Uterus (tissue), 4 donors: ENCODE results near the gene UBR4. TPM values are rescaled to one million over a fixed set of nuclear protein-coding genes. Genes with fewer than 3 reads are reported as not detected.

Experiments used
- DNase-seq, 2 donors: peaks; one replicate each; pipeline ENCODE4 v3.0.0-alpha.2; 2019 to 2020
- H3K27ac ChIP-seq, 2 donors: fragments of 200-600 bp; sonication (generic); 1 replicate in 1 of 2; 2 replicates in 1 of 2; pipeline ENCODE4 v1.5.1; 2016 to 2018
- H3K27me3 ChIP-seq, 2 donors: fragments of 200-600 bp; sonication (generic); one replicate each; pipeline ENCODE4 v1.5.1; 2018 to 2019; ENCODE audit warnings: control low read depth in 1 of 2
- H3K36me3 ChIP-seq, 2 donors: fragments of 200-600 bp; sonication (generic); one replicate each; pipeline ENCODE4 v1.5.1; 2019; ENCODE audit warnings: control low read depth in 1 of 2
- H3K4me1 ChIP-seq, 2 donors: fragments of 200-600 bp; sonication (generic); one replicate each; pipeline ENCODE4 v1.5.1; 2018 to 2019; ENCODE audit warnings: control low read depth in 1 of 2
- H3K4me3 ChIP-seq, 2 donors: fragments of 200-600 bp; sonication (generic); 1 replicate in 1 of 2; 2 replicates in 1 of 2; pipeline ENCODE4 v1.5.1; 2018 to 2019; ENCODE audit warnings: mild to moderate bottlenecking in 1 of 2
- H3K9me3 ChIP-seq, 2 donors: fragments of 200-600 bp; sonication (generic); one replicate each; pipeline ENCODE4 v1.5.1; 2019; ENCODE audit warnings: control low read depth in 1 of 2
- POLR2A ChIP-seq, 2 donors: fragments of 450-650 bp; IDR thresholded peaks; one replicate each; pipeline ENCODE4 v1.6.1; 2016; ENCODE audit warnings: antibody characterized with exemption in 2 of 2, mild to moderate bottlenecking in 1 of 2, moderate library complexity in 1 of 2
- intact Hi-C: fragments of 100-400 bp; cut with DNase I; formaldehyde crosslinking; loops from one replicate; pipeline ENCODE4 v1.15.1; 2023; ENCODE audit warnings: low total_unique reads
- total RNA-seq, 4 donors: library from RNA; depleted of rRNA in 3 of 4; stranded (reverse); fragments of >200 nt in 3 of 4; gene quantifications; one replicate each; pipeline versions ENCODE4 v1.1.0 to v1.2.4, GENCODE V29; 2014 to 2023
- TF ChIP-seq, protein P1 (sequence below), 4 experiments: fragments of 200-600 bp in 2 of 4; fragments of 450-650 bp in 2 of 4; sonication (generic) in 2 of 4; IDR thresholded peaks; one replicate each; pipeline ENCODE4 v1.5.1; 2016 to 2019; ENCODE audit warnings: antibody characterized with exemption in 4 of 4, mild to moderate bottlenecking in 2 of 4, moderate library complexity in 1 of 4
- donor health status: DM: yes; HTN: yes; CAD: no.

UBR4 gene
- total RNA-seq, 4 donors from 2014 or later: 50.0 to 161 (median 105) TPM

- no peaks in the 10 kb centered on the region for H3K36me3 ChIP-seq
- DNase-seq: no peak
- intact Hi-C loops: no loop called here
- H3K27me3 ChIP-seq: no peaks in the 10 kb centered on the region
- TF ChIP-seq, protein P1, sequence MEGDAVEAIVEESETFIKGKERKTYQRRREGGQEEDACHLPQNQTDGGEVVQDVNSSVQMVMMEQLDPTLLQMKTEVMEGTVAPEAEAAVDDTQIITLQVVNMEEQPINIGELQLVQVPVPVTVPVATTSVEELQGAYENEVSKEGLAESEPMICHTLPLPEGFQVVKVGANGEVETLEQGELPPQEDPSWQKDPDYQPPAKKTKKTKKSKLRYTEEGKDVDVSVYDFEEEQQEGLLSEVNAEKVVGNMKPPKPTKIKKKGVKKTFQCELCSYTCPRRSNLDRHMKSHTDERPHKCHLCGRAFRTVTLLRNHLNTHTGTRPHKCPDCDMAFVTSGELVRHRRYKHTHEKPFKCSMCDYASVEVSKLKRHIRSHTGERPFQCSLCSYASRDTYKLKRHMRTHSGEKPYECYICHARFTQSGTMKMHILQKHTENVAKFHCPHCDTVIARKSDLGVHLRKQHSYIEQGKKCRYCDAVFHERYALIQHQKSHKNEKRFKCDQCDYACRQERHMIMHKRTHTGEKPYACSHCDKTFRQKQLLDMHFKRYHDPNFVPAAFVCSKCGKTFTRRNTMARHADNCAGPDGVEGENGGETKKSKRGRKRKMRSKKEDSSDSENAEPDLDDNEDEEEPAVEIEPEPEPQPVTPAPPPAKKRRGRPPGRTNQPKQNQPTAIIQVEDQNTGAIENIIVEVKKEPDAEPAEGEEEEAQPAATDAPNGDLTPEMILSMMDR (IDR thresholded peaks at IDR 0.05): no peak
- no peak for TF ChIP-seq POLR2A (IDR thresholded peaks at IDR 0.05)
- H3K4me1 ChIP-seq: no peaks in the 10 kb centered on the region
- no peaks in the 10 kb centered on the region for H3K9me3 ChIP-seq
- H3K27ac ChIP-seq: no peak overlapping the region
- no peak overlapping the region for H3K4me3 ChIP-seq
Measured at GRCh38 chr1:19091196-19091953, 118.7 kb downstream of the UBR4 start.

DNA sequence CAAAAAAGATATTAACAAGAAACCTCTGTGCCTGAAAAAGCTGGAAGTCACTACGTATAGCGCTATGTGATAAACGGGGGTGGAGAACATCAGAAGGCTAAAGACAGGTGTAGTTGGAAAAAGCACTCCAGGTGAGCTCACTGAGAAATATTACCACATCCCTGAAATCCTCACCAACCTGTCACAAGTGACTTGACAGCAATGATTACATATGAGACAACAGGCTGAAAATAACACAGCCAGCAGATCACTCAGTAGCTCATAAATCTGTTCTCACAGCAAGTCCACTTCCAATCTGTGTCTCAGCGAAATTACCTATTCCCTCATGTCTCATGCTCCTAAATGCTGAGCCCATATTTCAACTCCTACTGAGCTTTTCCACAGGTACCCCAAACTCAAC, 120.5 kb downstream of the UBR4 start:
- Histone ChIP-seq H3K27me3 (no peaks in the 10 kb centered on the region), H3K27ac (no peak overlapping the region), H3K9me3 (no peaks in the 10 kb centered on the region), H3K36me3 (no peaks in the 10 kb centered on the region), H3K4me3 (no peak overlapping the region), H3K4me1 (no peaks in the 10 kb centered on the region)
- intact Hi-C loops: no loop called here
- TF ChIP-seq, protein P1 (IDR thresholded peaks at IDR 0.05): no peak
- DNase-seq: no peak

DNA sequence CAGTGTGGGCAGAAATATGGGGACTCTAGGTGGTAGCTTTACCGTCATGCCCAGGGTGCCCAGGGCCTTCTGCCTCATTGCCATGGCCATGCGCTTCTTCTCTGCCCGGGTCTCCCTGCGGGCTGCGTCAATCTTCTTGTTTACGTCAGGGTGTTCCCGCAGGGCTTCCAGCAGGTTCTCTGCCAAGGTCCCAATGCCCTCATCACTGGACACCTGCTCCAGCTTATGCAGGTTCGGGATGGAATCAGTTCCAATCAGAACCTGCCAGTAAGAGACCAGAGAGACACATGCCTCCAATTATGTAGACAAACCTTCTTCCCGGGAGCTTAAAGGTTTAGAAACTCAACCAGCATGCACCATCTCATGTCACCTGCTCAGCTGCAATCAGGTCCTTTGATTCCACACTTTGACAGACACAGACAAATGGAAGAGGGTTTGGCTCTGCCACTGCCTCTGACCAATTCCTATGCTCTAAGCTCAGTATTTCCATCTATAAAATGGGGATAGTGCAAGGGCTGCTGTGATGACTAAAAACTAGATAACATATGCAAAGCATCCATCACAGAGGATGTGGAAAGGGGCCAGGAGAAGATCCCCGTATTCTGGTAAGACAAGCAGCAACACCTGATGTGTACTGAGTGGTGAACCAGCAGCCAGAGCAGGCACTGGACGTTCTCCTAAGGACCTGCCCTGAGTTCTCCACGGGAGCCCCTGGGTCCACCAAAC, 121.2 kb downstream of the UBR4 start:
- no peaks in the 10 kb centered on the region for H3K27me3 ChIP-seq
- no peaks in the 10 kb centered on the region for H3K4me1 ChIP-seq
- H3K36me3 ChIP-seq: no peaks in the 10 kb centered on the region
- intact Hi-C loops: no loop called here
- no peak overlapping the region for H3K27ac ChIP-seq
- TF ChIP-seq, protein P1 (IDR thresholded peaks at IDR 0.05): no peak
- TF ChIP-seq POLR2A (IDR thresholded peaks at IDR 0.05): no peak
- DNase-seq: no peak
- H3K9me3 ChIP-seq: no peaks in the 10 kb centered on the region
- no peak overlapping the region for H3K4me3 ChIP-seq

DNA sequence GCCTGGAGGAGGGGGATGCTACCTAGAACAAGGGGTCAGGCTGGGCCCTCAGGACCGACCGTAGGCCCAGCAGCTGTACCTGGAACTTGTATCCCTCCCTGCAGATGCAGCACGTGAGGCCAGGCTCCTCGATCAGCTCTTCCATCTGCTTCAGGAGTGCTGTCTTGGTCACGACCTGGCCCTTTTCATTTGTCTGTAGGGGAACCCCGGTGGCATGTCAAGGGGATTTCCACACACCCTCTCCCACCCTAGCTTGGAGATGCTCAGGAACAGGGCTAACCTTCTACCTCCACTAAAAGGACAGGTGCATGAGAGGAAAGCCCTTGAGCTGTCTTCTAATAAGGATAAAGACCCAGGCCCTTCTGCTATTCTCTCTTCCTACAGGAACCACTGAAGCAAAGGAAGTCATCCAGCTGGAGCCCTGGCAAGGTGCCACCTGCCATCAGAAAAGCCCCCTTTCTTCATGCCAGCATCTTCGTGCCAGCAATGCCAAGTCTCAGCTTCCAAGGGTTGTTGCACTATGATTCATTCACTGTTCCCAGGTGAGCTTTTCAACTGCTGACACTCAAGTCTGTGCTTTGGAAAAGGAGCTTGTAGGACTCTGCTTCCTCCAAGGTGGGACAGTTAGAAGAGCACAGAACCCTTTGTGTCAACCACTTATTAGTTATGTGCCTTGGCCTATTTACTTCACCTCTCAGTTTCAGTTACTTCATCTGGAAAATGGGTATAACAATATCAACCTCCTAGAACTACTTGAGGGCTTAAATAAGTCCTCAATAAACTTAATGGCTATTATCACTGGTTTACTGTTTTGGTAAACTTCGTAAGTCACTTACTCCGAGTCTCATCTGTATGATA, 122.1 kb downstream of the UBR4 start:
- Histone ChIP-seq H3K4me1 (no peaks in the 10 kb centered on the region), H3K36me3 (no peaks in the 10 kb centered on the region), H3K27me3 (no peaks in the 10 kb centered on the region), H3K9me3 (no peaks in the 10 kb centered on the region), H3K4me3 (no peak overlapping the region), H3K27ac (no peak overlapping the region)
- no peak for TF ChIP-seq POLR2A (IDR thresholded peaks at IDR 0.05)
- TF ChIP-seq, protein P1 (IDR thresholded peaks at IDR 0.05): no peak
- no peak for DNase-seq
- intact Hi-C loops: no loop called here
